SK-N-SH (cell line): Measurements from ENCODE around the gene C10orf90. TPM values are rescaled to one million over a fixed set of nuclear protein-coding genes. Genes with fewer than 3 reads are reported as not detected.

Experiments used
- CTCF ChIA-PET: fragments of 300-600, 350-600 bp; formaldehyde crosslinking; extraction: SDS; loops from one replicate; lab custom pipeline; 2021; lab: Yijun Ruan, JAX
- POLR2A ChIA-PET: fragments of 350-600 bp; sonication (Branson Sonifier 250); formaldehyde crosslinking; extraction: SDS; loops from one replicate; lab custom pipeline; 2020; ENCODE audit warnings: antibody characterized with exemption, inconsistent platforms; lab: Yijun Ruan, JAX
- DNase-seq: peaks from one replicate; pipeline ENCODE4 v3.0.0; 2012
- H2AFZ ChIP-seq: fragments of 200-600 bp; sonication (generic); 2 replicates; pipeline ENCODE4 v1.8.1; 2016; ENCODE audit warnings: antibody characterized with exemption, mild to moderate bottlenecking, low read depth
- H3F3A ChIP-seq: fragments of 200-600 bp; sonication (generic); replicated peaks from 2 replicates; pipeline ENCODE3; 2016; ENCODE audit warnings: antibody characterized with exemption, mild to moderate bottlenecking; ENCODE audit not compliant: insufficient read depth
- H3K27ac ChIP-seq, 2 experiments: fragments of 200-500 bp in 1 of 2; fragments of 200-600 bp in 1 of 2; sonication (Bioruptor generic) in 1 of 2; sonication (generic), shearing (Covaris generic) in 1 of 2; 2 replicates each; pipeline versions ENCODE4 v1.5.1 to v1.6.1; 2014 to 2016; ENCODE audit warnings: low read depth in 2 of 2, inconsistent platforms in 1 of 2, low read length in 1 of 2, mild to moderate bottlenecking in 1 of 2, mixed read lengths in 1 of 2
- H3K27me3 ChIP-seq: fragments of 200-600 bp; sonication (generic), shearing (Covaris generic); 2 replicates; pipeline ENCODE4 v1.6.1; 2016; ENCODE audit warnings: mixed run types; ENCODE audit not compliant: insufficient read depth
- H3K36me3 ChIP-seq, 2 experiments: fragments of 200-500 bp in 1 of 2; fragments of 200-600 bp in 1 of 2; sonication (Bioruptor generic) in 1 of 2; sonication (generic) in 1 of 2; replicated peaks in 1 of 2; 2 replicates each; pipeline versions ENCODE3 to v1.5.1; 2014 to 2016; ENCODE audit warnings: low read length in 1 of 2, mild to moderate bottlenecking in 1 of 2; ENCODE audit not compliant: insufficient read depth in 2 of 2, control insufficient read depth in 1 of 2
- H3K4me1 ChIP-seq, 2 experiments: fragments of 200-500 bp in 1 of 2; fragments of 200-600 bp in 1 of 2; sonication (Bioruptor generic) in 1 of 2; sonication (generic), shearing (Covaris generic) in 1 of 2; 2 replicates each; pipeline versions ENCODE4 v1.5.1 to v1.6.1; 2014 to 2016; ENCODE audit warnings: low read depth in 1 of 2, low read length in 1 of 2, mixed run types in 1 of 2; ENCODE audit not compliant: insufficient read depth in 2 of 2, control insufficient read depth in 1 of 2
- H3K4me2 ChIP-seq: fragments of 200-600 bp; sonication (generic), shearing (Covaris generic); 2 replicates; pipeline ENCODE4 v1.6.1; 2017; ENCODE audit warnings: mixed run types
- H3K4me3 ChIP-seq, 2 experiments: fragments of 200-500 bp in 1 of 2; fragments of 200-600 bp in 1 of 2; sonication (Bioruptor generic) in 1 of 2; sonication (generic), shearing (Covaris generic) in 1 of 2; 2 replicates each; pipeline versions ENCODE4 v1.5.1 to v1.8.1; 2014 to 2016; ENCODE audit warnings: low read depth in 2 of 2, inconsistent platforms in 1 of 2, low read length in 1 of 2, mild to moderate bottlenecking in 1 of 2, mixed read lengths in 1 of 2, moderate library complexity in 1 of 2
- H3K79me2 ChIP-seq: fragments of 200-600 bp; sonication (generic); 2 replicates; pipeline ENCODE4 v1.8.1; 2017; ENCODE audit warnings: mild to moderate bottlenecking; ENCODE audit not compliant: insufficient read depth
- H3K9ac ChIP-seq: fragments of 200-600 bp; sonication (generic); 2 replicates; pipeline ENCODE4 v1.6.1; 2017; ENCODE audit warnings: mixed run types
- H3K9me2 ChIP-seq: fragments of 200-600 bp; sonication (generic); 2 replicates; pipeline ENCODE4 v1.6.1; 2017; ENCODE audit warnings: mixed run types
- H3K9me3 ChIP-seq: fragments of 200-600 bp; sonication (generic); 2 replicates; pipeline ENCODE4 v1.6.1; 2017; ENCODE audit warnings: mixed run types, mild to moderate bottlenecking, moderate library complexity
- H4K20me1 ChIP-seq: fragments of 200-600 bp; sonication (generic); 2 replicates; pipeline ENCODE4 v1.6.1; 2017; ENCODE audit warnings: mild to moderate bottlenecking, mixed run types; ENCODE audit not compliant: insufficient read depth
- CTCF ChIP-seq: fragments of 200-600 bp; sonication (generic); IDR thresholded peaks from 2 replicates; pipeline ENCODE4 v1.6.1; 2017; ENCODE audit warnings: antibody characterized with exemption, mild to moderate bottlenecking, moderate library complexity
- EZH2phosphoT487 ChIP-seq: fragments of 200-600 bp; sonication (generic); IDR thresholded peaks from 2 replicates; pipeline ENCODE4 v1.6.1; 2017; ENCODE audit warnings: low read depth, mixed run types, mild to moderate bottlenecking, antibody characterized with exemption, moderate library complexity, borderline replicate concordance
- GATA2 ChIP-seq: sonication (generic); formaldehyde crosslinking; IDR thresholded peaks from 2 replicates; pipeline ENCODE4 v1.5.0; 2020; ENCODE audit warnings: mild to moderate bottlenecking, missing genetic modification reagents
- MAX ChIP-seq: IDR thresholded peaks from 2 replicates; pipeline ENCODE4 v1.4.0; 2012; ENCODE audit warnings: low read depth
- NFIC ChIP-seq: IDR thresholded peaks from 2 replicates; pipeline ENCODE4 v1.4.0; 2012; ENCODE audit warnings: borderline replicate concordance
- RAD21 ChIP-seq: IDR thresholded peaks from 2 replicates; pipeline ENCODE4 v1.6.1; 2012; ENCODE audit warnings: mild to moderate bottlenecking, low read length
- REST ChIP-seq: IDR thresholded peaks from 2 replicates; pipeline ENCODE4 v1.6.1; 2012; ENCODE audit warnings: mild to moderate bottlenecking, low read depth, low read length, moderate library complexity
- RFX5 ChIP-seq: IDR thresholded peaks from 2 replicates; pipeline ENCODE4 v1.6.1; 2012; ENCODE audit warnings: mild to moderate bottlenecking, improper control_type of control experiment, low read length
- RXRA ChIP-seq: IDR thresholded peaks from 2 replicates; pipeline ENCODE4 v1.4.0; 2012; ENCODE audit warnings: low read depth, mild to moderate bottlenecking, borderline replicate concordance
- SMC3 ChIP-seq: IDR thresholded peaks from 2 replicates; pipeline ENCODE4 v1.6.1; 2012; ENCODE audit warnings: low read depth, low read length, improper control_type of control experiment
- USF2 ChIP-seq: fragments of 150-350 bp; IDR thresholded peaks from 2 replicates; pipeline ENCODE4 v1.6.1; 2017; ENCODE audit warnings: antibody characterized with exemption, low read length, low read depth, borderline replicate concordance
- WGBS: methylation state at CpG from one replicate; pipeline ENCODE4 v1.1.6; 2017; ENCODE audit warnings: low lambda C conversion rate; 5-methylcytosine and 5-hydroxymethylcytosine counted together
- polyA plus RNA-seq, 3 experiments: library from polyadenylated mRNA; depleted of rRNA; stranded (reverse); fragments of >200 nt; gene quantifications; 2 replicates each; pipeline ENCODE4 v1.2.3, GENCODE V29; 2012

C10orf90 gene
- polyA plus RNA-seq, 1 of the 3 experiments (the other 2 are of a cell fraction) = 0.21 TPM

- TF ChIP-seq MAX (no peak), NFIC (no peak), REST (no peak), RFX5 (no peak), USF2 (no peak), GATA2 (CRISPR knock-in tag) (no peak), RXRA (no peak), SMC3 (no peak), EZH2phosphoT487 (no peak)
- DNase-seq = no peak
- ChIA-PET POLR2A (no interaction called here), CTCF (no interaction called here)
- Histone ChIP-seq H3K4me2 (no peak overlapping the region), H3K4me1 (no peaks in the 10 kb centered on the region), H3K9me3 (no peaks in the 10 kb centered on the region), H3K27me3 (no peaks in the 10 kb centered on the region), H3K79me2 (no peaks in the 10 kb centered on the region), H4K20me1 (no peaks in the 10 kb centered on the region), H3K27ac (no peak overlapping the region), H3F3A (no peaks in the 10 kb centered on the region), H3K9ac (no peak overlapping the region), H3K36me3 (no peaks in the 10 kb centered on the region), H3K4me3 (no peak overlapping the region), H3K9me2 (no peaks in the 10 kb centered on the region), H2AFZ (no peak overlapping the region)
- 73% methylated on average over 2 of the region's 2 CpGs for WGBS
Measured at GRCh38 chr10:126576336-126576735, 94.2 kb downstream of the C10orf90 start.

- Histone ChIP-seq H3K9ac (peak overlapping the region; percentile 4; the same call in 1 of the 2 replicates), H2AFZ (no peak overlapping the region), H3K79me2 (no peaks in the 10 kb centered on the region), H3K4me2 (peak overlapping the region; percentile 43; the same call in 1 of the 2 replicates), H3F3A (peaks cover 6% of the 10 kb centered on the region), H4K20me1 (no peaks in the 10 kb centered on the region), H3K4me3 (no peak overlapping the region), H3K9me3 (no peaks in the 10 kb centered on the region), H3K27me3 (no peaks in the 10 kb centered on the region), H3K4me1 (peaks cover 0 to 8% of the 10 kb centered on the region in 2 experiments; a peak in 1 of 4 replicates), H3K36me3 (no peaks in the 10 kb centered on the region), H3K27ac (peak overlapping the region in 1 of 2 experiments; percentile 71; a peak in 2 of 4 replicates), H3K9me2 (no peaks in the 10 kb centered on the region)
- 55% methylated on average over 11 of the region's 12 CpGs for WGBS
- no peak for TF ChIP-seq NFIC
- peak; percentile 18; the same call in 1 of the 2 replicates for TF ChIP-seq CTCF
- TF ChIP-seq RAD21 = no peak
- no peak for TF ChIP-seq USF2
- CTCF ChIA-PET = no interaction called here
- no peak for DNase-seq
- POLR2A ChIA-PET = no interaction called here
Measured at GRCh38 chr10:126570621-126571602, 99.6 kb downstream of the C10orf90 start.
